Left cardiac atrium (tissue), 4 donors: ENCODE measurements around the gene MGMT. TPM values are rescaled to one million over a fixed set of nuclear protein-coding genes. Genes with fewer than 3 reads are reported as not detected.

Experiments
- ATAC-seq, 2 donors: fragments of 200-7000 bp; cut with Tn5 transposase; one replicate each; pipeline ENCODE4 v1.9.1; 2020; ENCODE audit warnings: mild to moderate bottlenecking in 2 of 2, moderate library complexity in 2 of 2
- DNase-seq: peaks from one replicate; pipeline ENCODE4 v3.0.0-alpha.2; 2020
- intact Hi-C, 2 donors: fragments of 100-400 bp; cut with DNase I; formaldehyde crosslinking; loops; one replicate each; pipeline versions ENCODE4 v1.14.1 to v1.15.1; 2022 to 2023
- total RNA-seq, 2 donors: library from RNA; stranded (reverse); fragmentation: NEBNext Ultra II Directional; extraction: Animal tissue kit (Norgen Biotek cat#: 25700); gene quantifications; one replicate each; pipeline ENCODE4 v1.2.1, GENCODE V29; 2021
- donor health status: DM: no; HTN: yes; CAD: no.
- donor health status: DM: no; HTN: yes; CAD: no; lungs with severe emphysema.
- donor health status: DM: yes; HTN: yes; CAD: no.
- donor health status: Dilated cardiomyopathy.

The MGMT gene
- total RNA-seq, 2 donors from 2014 or later, result 10.1 to 15.7 TPM

DNA sequence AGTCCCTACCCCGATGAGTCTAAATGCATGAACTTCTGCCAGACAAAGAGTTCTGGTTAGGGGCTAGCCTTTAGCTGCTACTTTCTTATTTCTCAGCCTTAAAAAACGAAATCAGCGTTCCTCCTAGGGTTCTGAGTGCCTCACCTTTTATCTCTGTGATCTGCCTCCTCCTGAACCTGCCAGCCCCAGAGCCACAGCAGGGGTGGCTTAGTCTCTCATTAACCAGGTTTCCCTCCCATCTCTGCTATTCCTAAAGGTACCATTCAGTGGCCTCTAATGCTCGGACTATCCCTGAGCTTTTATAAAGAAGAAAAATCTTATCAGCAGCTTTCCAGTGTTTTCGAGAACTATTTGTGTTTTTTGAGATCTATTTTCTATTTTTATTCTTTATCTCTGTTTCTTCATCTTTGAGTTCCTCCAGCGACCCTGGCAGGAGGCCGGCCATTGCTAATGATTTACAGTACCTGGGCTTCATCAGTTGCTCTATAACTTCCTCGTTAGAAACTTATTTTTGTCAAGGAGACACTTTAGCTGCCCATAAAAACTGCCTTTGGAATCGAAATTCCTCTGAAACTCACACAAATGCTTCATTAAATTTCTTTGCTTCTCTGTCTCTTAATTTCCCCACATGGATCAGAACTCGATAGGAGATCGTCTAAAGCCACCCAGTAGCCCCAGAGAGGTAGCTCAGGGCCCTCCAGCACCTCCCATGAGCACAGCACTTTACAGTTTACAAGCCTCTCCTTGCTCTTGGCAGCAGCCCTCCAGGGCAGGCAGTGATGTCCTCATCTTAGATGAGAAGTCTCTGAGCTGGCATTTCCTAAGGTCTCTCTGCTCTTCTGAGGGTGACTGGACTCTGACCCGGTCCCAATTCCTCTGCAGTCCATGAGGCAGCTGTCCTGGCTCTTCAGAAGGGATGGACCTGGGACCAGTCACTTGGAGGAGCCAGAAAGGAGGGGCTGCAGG lies 347.9 kb downstream of the MGMT start:
- DNase-seq (no peak), ATAC-seq (no peak)
- intact Hi-C loops, result no loop called here

DNA sequence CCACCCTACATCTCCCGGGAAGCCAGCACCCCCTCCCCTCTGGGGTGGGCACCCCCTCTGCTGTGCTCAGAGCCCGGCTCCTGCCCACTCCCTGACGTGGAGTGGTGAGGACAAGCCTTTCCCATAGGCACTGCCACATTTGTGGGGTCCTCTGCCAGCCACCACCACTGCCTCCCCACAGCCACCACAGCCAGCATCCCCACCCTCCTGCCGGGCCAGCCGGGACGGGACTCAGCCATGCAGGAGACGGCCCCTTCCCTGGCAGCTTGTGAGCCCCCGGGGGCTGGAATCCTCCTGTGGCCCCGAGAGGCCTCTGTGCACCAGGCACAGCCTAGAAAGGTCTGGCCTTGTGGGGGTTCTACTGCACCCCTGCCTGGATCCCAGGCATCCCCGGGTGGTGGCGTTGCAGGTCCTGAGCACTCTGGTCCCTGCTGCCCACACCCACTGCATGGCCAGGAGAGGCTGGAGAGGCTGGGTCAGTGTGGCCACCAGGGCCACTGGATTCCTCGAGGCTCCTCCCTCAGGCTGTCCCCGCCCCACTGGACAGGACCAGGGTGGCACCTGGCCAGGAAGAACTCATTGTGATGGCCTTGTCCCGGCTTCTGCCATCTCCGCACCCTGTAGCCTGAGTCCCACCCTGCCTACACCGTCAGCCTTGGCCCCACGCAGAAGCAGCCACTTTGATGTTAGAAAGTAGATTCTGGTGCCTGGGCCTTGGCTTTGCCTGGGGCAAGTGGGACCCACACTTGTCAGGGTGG lies 349.0 kb downstream of the MGMT start:
- intact Hi-C loops, result no loop called here
- DNase-seq, result no peak
- no peak for ATAC-seq

DNA sequence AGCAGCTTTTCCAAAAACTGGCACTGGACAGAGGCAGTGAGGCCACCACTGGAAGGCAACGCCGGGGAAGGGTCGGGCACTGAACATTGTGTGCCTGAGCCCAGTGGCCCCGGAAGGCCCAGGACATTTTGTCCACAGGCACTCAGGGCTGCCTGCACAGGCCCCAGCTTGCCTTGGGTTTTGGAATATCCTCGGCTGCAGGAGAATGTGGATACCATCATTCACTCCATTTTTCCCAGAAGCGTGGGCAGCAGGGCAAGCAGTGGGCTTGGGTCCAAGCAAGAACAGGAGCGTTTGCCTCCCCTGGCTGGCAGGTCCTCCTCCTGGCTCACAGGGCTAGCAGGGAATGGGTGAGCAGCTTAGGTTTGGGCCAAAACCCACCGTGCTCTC lies 349.6 kb downstream of the MGMT start:
- ATAC-seq (no peak), DNase-seq (no peak)
- intact Hi-C loops, result no loop called here
